Left ventricle myocardium inferior (tissue), 1 donor: ENCODE results near the gene HEG1. TPM values are rescaled to one million over a fixed set of nuclear protein-coding genes. Genes with fewer than 3 reads are reported as not detected.
A peak's percentile ranks its signal among the peaks of the same experiment; 100 is the strongest.

ENCODE experiments used
- DNase-seq: peaks from one replicate; pipeline ENCODE4 v3.0.0-alpha.2; 2020
- H3K27ac ChIP-seq: fragments of 200-600 bp; replicated peaks from 2 replicates; pipeline ENCODE4 v1.8.0; 2021
- H3K27me3 ChIP-seq: fragments of 200-600 bp; 2 replicates; pipeline ENCODE4 v1.8.0; 2021; ENCODE audit warnings: low read depth
- H3K36me3 ChIP-seq: fragments of 200-600 bp; 2 replicates; pipeline ENCODE4 v1.8.0; 2021
- H3K4me1 ChIP-seq: fragments of 200-600 bp; 2 replicates; pipeline ENCODE4 v1.8.0; 2021
- H3K4me3 ChIP-seq: fragments of 200-600 bp; 2 replicates; pipeline ENCODE4 v1.8.0; 2021; ENCODE audit warnings: mild to moderate bottlenecking, moderate library complexity
- H3K9me3 ChIP-seq: fragments of 200-600 bp; replicated peaks from 2 replicates; pipeline ENCODE4 v1.8.0; 2021
- CTCF ChIP-seq: fragments of 200-600 bp; IDR thresholded peaks from 2 replicates; pipeline ENCODE4 v1.8.0; 2021; ENCODE audit warnings: antibody characterized with exemption, mild to moderate bottlenecking, borderline replicate concordance
- intact Hi-C: fragments of 100-400 bp; cut with micrococcal nuclease; formaldehyde crosslinking; loops from one replicate; pipeline ENCODE4 v1.11.0; 2022
- total RNA-seq: library from RNA; stranded (reverse); fragmentation: NEBNext Ultra II Directional; extraction: Animal tissue kit (Norgen Biotek cat#: 25700); gene quantifications from one replicate; pipeline ENCODE4 v1.2.1, GENCODE V29; 2021
- donor health status: DM: no; HTN: yes; CAD: no; lungs with severe emphysema.

Gene HEG1
- total RNA-seq, 1 donor from 2014 or later = 105 TPM

- Histone ChIP-seq H3K36me3 (peaks cover 91% of the 10 kb centered on the region), H3K9me3 (no peaks in the 10 kb centered on the region), H3K27me3 (no peaks in the 10 kb centered on the region), H3K4me3 (no peak overlapping the region), H3K4me1 (peaks cover 42% of the 10 kb centered on the region), H3K27ac (no peak overlapping the region)
- no peak for DNase-seq
- no peak for TF ChIP-seq CTCF
- intact Hi-C loops = no loop called here
Observed at GRCh38 chr3:124972457-124972856, 83.3 kb downstream of the HEG1 start.

GRCh38 chr3:124969963-124970722 lies 85.7 kb downstream of the HEG1 start:
- H3K9me3 ChIP-seq = no peaks in the 10 kb centered on the region
- H3K4me1 ChIP-seq = peaks cover 49% of the 10 kb centered on the region
- no peaks in the 10 kb centered on the region for H3K27me3 ChIP-seq
- no peak overlapping the region for H3K27ac ChIP-seq
- intact Hi-C loops = no loop called here
- TF ChIP-seq CTCF = no peak
- peaks cover 68% of the 10 kb centered on the region for H3K36me3 ChIP-seq
- H3K4me3 ChIP-seq = no peak overlapping the region
- no peak for DNase-seq

GRCh38 chr3:124969190-124969589 lies 86.6 kb downstream of the HEG1 start:
- no peak for TF ChIP-seq CTCF
- peaks cover 59% of the 10 kb centered on the region for H3K36me3 ChIP-seq
- DNase-seq = no peak
- peaks cover 58% of the 10 kb centered on the region for H3K4me1 ChIP-seq
- no peaks in the 10 kb centered on the region for H3K27me3 ChIP-seq
- H3K9me3 ChIP-seq = no peaks in the 10 kb centered on the region
- intact Hi-C loops = no loop called here
- H3K27ac ChIP-seq = peak overlapping the region; percentile 28
- no peak overlapping the region for H3K4me3 ChIP-seq

GRCh38 chr3:124967964-124968363 lies 87.8 kb downstream of the HEG1 start:
- peak overlapping the region; percentile 37 for H3K27ac ChIP-seq
- no peak for DNase-seq
- H3K4me1 ChIP-seq = peaks cover 70% of the 10 kb centered on the region
- intact Hi-C loops = no loop called here
- no peak for TF ChIP-seq CTCF
- H3K4me3 ChIP-seq = no peak overlapping the region
- H3K27me3 ChIP-seq = no peaks in the 10 kb centered on the region
- no peaks in the 10 kb centered on the region for H3K9me3 ChIP-seq
- H3K36me3 ChIP-seq = peaks cover 46% of the 10 kb centered on the region

- Histone ChIP-seq H3K4me1 (peaks cover 64% of the 10 kb centered on the region), H3K4me3 (no peak overlapping the region), H3K36me3 (peaks cover 34% of the 10 kb centered on the region), H3K27me3 (no peaks in the 10 kb centered on the region), H3K9me3 (no peaks in the 10 kb centered on the region), H3K27ac (no peak overlapping the region)
- no peak for TF ChIP-seq CTCF
- DNase-seq = no peak
- intact Hi-C loops = no loop called here
Observed at GRCh38 chr3:124966521-124967445, 89.0 kb downstream of the HEG1 start.
